SK-N-SH treated with all-trans-retinoic acid at 6 μM for 48 hours (cell line): Measurements from ENCODE around the gene NUDT2.

Experiments used
- ATAC-seq: fragments of 200-7000 bp; cut with Tn5 transposase; 3 replicates; pipeline ENCODE4 v1.9.1; 2020; ENCODE audit warnings: mild to moderate bottlenecking, moderate library complexity
- BACH2 ChIP-seq: fragments of 250-450 bp; sonication (Bioruptor Pico); IDR thresholded peaks from 2 replicates; pipeline ENCODE4 v1.9.0; 2021; ENCODE audit warnings: mild to moderate bottlenecking, borderline replicate concordance
- CREB5 ChIP-seq: fragments of 250-450 bp; sonication (Bioruptor Pico); IDR thresholded peaks from 2 replicates; pipeline ENCODE4 v1.5.1; 2020; ENCODE audit warnings: low read depth, mild to moderate bottlenecking, moderate library complexity
- CSDC2 ChIP-seq: fragments of 250-450 bp; sonication (Bioruptor Pico); IDR thresholded peaks from 2 replicates; pipeline ENCODE4 v1.5.0; 2020; ENCODE audit warnings: mild to moderate bottlenecking, moderate library complexity
- CSRNP3 ChIP-seq: fragments of 250-450 bp; sonication (Bioruptor Pico); IDR thresholded peaks from 2 replicates; pipeline ENCODE4 v1.5.1; 2021; ENCODE audit warnings: mild to moderate bottlenecking, moderate library complexity
- ISL1 ChIP-seq: fragments of 250-450 bp; sonication (Bioruptor Pico); IDR thresholded peaks from 2 replicates; pipeline ENCODE4 v2.1.2; 2022; ENCODE audit warnings: mild to moderate bottlenecking, moderate library complexity
- OSR1 ChIP-seq: fragments of 250-450 bp; sonication (Bioruptor Pico); IDR thresholded peaks from 2 replicates; pipeline ENCODE4 v1.8.0; 2022; ENCODE audit warnings: moderate library complexity, mild to moderate bottlenecking, inconsistent platforms
- PATZ1 ChIP-seq: fragments of 250-450 bp; sonication (Bioruptor Pico); IDR thresholded peaks from 2 replicates; pipeline ENCODE4 v1.8.0; 2020; ENCODE audit warnings: mild to moderate bottlenecking, moderate library complexity, borderline replicate concordance
- POU6F1 ChIP-seq: fragments of 250-450 bp; sonication (Bioruptor Pico); IDR thresholded peaks from 2 replicates; pipeline ENCODE4 v1.8.0; 2021; ENCODE audit warnings: low read depth, mild to moderate bottlenecking, moderate library complexity, borderline replicate concordance
- RARB ChIP-seq: fragments of 250-450 bp; sonication (Bioruptor Pico); IDR thresholded peaks from 2 replicates; pipeline ENCODE4 v1.8.0; 2021; ENCODE audit warnings: mild to moderate bottlenecking, moderate library complexity
- SNAI2 ChIP-seq: fragments of 250-450 bp; sonication (Bioruptor Pico); IDR thresholded peaks from 2 replicates; pipeline ENCODE4 v1.5.0; 2020; ENCODE audit warnings: mild to moderate bottlenecking, moderate library complexity
- TOX ChIP-seq: fragments of 250-450 bp; sonication (Bioruptor Pico); IDR thresholded peaks from 2 replicates; pipeline ENCODE4 v1.8.0; 2021; ENCODE audit warnings: mild to moderate bottlenecking, moderate library complexity, borderline replicate concordance
- ZC3H10 ChIP-seq: fragments of 250-450 bp; sonication (Bioruptor Pico); IDR thresholded peaks from 2 replicates; pipeline ENCODE4 v1.5.1; 2021; ENCODE audit warnings: mild to moderate bottlenecking, moderate library complexity
- ZFP30 ChIP-seq: fragments of 450-650 bp; formaldehyde crosslinking; IDR thresholded peaks from 2 replicates; pipeline ENCODE4 v1.5.0; 2022; ENCODE audit warnings: mild to moderate bottlenecking, moderate library complexity
- ZNF565 ChIP-seq: fragments of 450-650 bp; formaldehyde crosslinking; conservative IDR thresholded peaks from 2 replicates; pipeline ENCODE4 v1.5.0; 2020; ENCODE audit warnings: low read depth, mild to moderate bottlenecking, moderate library complexity
- ZNF70 ChIP-seq: fragments of 450-650 bp; formaldehyde crosslinking; IDR thresholded peaks from 2 replicates; pipeline ENCODE4 v1.5.0; 2020; ENCODE audit warnings: mild to moderate bottlenecking, moderate library complexity
- ZNF8 ChIP-seq: fragments of 450-650 bp; formaldehyde crosslinking; IDR thresholded peaks from 2 replicates; pipeline ENCODE4 v1.5.0; 2020; ENCODE audit warnings: mild to moderate bottlenecking, moderate library complexity

Gene NUDT2

GRCh38 chr9:34370970-34371880 lies 41.9 kb downstream of the NUDT2 start:
- TF ChIP-seq ISL1, result no peak
- no peak for TF ChIP-seq ZC3H10
- TF ChIP-seq ZNF70 (CRISPR knock-in tag), result no peak
- TF ChIP-seq POU6F1 (CRISPR knock-in tag), result no peak
- no peak for TF ChIP-seq ZNF8 (CRISPR knock-in tag)
- no peak for TF ChIP-seq ZFP30 (CRISPR knock-in tag)
- TF ChIP-seq TOX, result no peak
- TF ChIP-seq CSDC2 (CRISPR knock-in tag), result no peak
- TF ChIP-seq CSRNP3 (CRISPR knock-in tag), result no peak
- no peak for ATAC-seq

GRCh38 chr9:34371886-34372466 lies 42.6 kb downstream of the NUDT2 start:
- TF ChIP-seq RARB (CRISPR knock-in tag) (no peak), ISL1 (no peak), OSR1 (CRISPR knock-in tag) (no peak), CREB5 (CRISPR knock-in tag) (no peak), PATZ1 (no peak)
- TF ChIP-seq, all 23 proteins: peak for 0
- no peak for ATAC-seq

GRCh38 chr9:34372467-34373011 lies 43.2 kb downstream of the NUDT2 start:
- no peak for ATAC-seq
- TF ChIP-seq SNAI2 (CRISPR knock-in tag), result no peak
- TF ChIP-seq PATZ1, result no peak
- TF ChIP-seq ZNF70 (CRISPR knock-in tag), result no peak
- no peak for TF ChIP-seq CREB5 (CRISPR knock-in tag)
- TF ChIP-seq BACH2 (CRISPR knock-in tag), result no peak
- no peak for TF ChIP-seq ZNF565 (CRISPR knock-in tag)
- no peak for TF ChIP-seq TOX
- TF ChIP-seq POU6F1 (CRISPR knock-in tag), result no peak
